Upper lobe of right lung (tissue), 1 donor: ENCODE data around the gene RAD51B. TPM values are rescaled to one million over a fixed set of nuclear protein-coding genes. Genes with fewer than 3 reads are reported as not detected.

Experiments
- ATAC-seq: fragments of 200-7000 bp; cut with Tn5 transposase; one replicate; pipeline ENCODE4 v1.9.1; 2020; ENCODE audit warnings: mild to moderate bottlenecking, moderate library complexity
- DNase-seq: peaks from one replicate; pipeline ENCODE4 v3.0.0-alpha.2; 2020
- H3K27ac ChIP-seq: fragments of 200-600 bp; one replicate; pipeline ENCODE4 v1.8.0; 2022
- H3K27me3 ChIP-seq: fragments of 200-600 bp; one replicate; pipeline ENCODE4 v1.8.0; 2022; ENCODE audit warnings: mild to moderate bottlenecking
- H3K36me3 ChIP-seq: fragments of 200-600 bp; one replicate; pipeline ENCODE4 v1.8.0; 2022
- H3K4me1 ChIP-seq: fragments of 200-600 bp; one replicate; pipeline ENCODE4 v1.8.0; 2022
- H3K4me3 ChIP-seq: fragments of 200-600 bp; one replicate; pipeline ENCODE4 v1.8.0; 2022; ENCODE audit warnings: mild to moderate bottlenecking
- H3K9me3 ChIP-seq: fragments of 200-600 bp; one replicate; pipeline ENCODE4 v1.8.0; 2022
- intact Hi-C: fragments of 100-400 bp; cut with DNase I; formaldehyde crosslinking; loops from one replicate; pipeline ENCODE4 v1.11.0; 2022
- total RNA-seq: library from RNA; stranded (reverse); fragmentation: NEBNext Ultra II Directional; extraction: Animal tissue kit (Norgen Biotek cat#: 25700); gene quantifications from one replicate; pipeline ENCODE4 v1.2.1, GENCODE V29; 2021
- TF ChIP-seq, protein P1 (sequence below): fragments of 200-600 bp; IDR thresholded peaks from one replicate; pipeline ENCODE4 v1.8.0; 2022; ENCODE audit warnings: antibody characterized with exemption
- donor health status: DM: no; HTN: yes; CAD: no; lungs with severe emphysema.

RAD51B gene
- total RNA-seq, 1 donor from 2014 or later, result 11.5 TPM

DNA sequence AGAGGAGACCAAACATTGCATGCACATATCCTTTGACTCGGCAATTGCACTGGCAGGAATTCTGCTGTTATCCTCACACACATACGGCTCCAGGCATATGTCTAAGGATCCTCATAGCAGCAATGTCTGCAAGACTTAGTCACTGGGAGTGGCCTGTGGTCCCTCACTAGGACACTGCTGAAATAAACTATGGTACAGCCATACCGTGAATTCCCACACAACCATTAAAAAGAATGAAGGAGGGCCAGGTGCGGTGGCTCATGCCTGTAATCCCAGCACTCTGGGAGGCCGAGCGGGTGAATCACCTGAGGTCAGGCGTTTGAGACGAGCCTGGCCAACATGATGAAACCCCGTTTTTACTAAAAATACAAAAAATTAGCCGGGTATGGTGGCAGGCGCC is 868.2 kb downstream of the RAD51B start:
- TF ChIP-seq, protein P1, sequence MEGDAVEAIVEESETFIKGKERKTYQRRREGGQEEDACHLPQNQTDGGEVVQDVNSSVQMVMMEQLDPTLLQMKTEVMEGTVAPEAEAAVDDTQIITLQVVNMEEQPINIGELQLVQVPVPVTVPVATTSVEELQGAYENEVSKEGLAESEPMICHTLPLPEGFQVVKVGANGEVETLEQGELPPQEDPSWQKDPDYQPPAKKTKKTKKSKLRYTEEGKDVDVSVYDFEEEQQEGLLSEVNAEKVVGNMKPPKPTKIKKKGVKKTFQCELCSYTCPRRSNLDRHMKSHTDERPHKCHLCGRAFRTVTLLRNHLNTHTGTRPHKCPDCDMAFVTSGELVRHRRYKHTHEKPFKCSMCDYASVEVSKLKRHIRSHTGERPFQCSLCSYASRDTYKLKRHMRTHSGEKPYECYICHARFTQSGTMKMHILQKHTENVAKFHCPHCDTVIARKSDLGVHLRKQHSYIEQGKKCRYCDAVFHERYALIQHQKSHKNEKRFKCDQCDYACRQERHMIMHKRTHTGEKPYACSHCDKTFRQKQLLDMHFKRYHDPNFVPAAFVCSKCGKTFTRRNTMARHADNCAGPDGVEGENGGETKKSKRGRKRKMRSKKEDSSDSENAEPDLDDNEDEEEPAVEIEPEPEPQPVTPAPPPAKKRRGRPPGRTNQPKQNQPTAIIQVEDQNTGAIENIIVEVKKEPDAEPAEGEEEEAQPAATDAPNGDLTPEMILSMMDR, result no peak
- H3K9me3 ChIP-seq, result no peaks in the 10 kb centered on the region
- H3K27ac ChIP-seq, result no peak overlapping the region
- no peaks in the 10 kb centered on the region for H3K36me3 ChIP-seq
- ATAC-seq (no peak), DNase-seq (peak; percentile 17)
- no peak overlapping the region for H3K4me3 ChIP-seq
- peaks cover 34% of the 10 kb centered on the region for H3K4me1 ChIP-seq
- intact Hi-C loops, result no loop called here
- H3K27me3 ChIP-seq, result no peaks in the 10 kb centered on the region

DNA sequence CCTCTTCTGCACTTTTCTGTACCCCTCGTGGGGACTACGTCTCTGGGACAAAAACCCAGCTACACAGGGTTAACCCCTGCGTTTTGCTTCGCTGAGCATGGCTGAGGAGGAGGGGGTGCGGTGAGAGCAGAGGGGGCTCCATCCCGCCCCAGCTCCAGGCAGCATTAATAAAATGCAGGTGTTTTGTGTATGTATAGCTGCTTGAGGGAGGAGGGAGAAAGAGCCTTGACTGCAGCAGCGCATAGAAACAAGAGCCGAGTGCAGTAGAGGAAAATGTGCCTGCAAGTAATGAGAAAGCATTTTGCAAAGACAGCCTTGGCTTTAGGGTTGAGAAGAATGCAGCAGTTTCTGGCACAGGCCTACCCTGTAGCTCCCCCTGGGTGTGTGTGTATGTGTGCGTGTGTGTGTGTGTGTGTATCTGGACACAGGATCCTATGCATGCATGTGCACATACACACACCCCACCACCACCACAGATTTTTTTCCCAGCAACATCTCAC is 869.3 kb downstream of the RAD51B start:
- intact Hi-C loops, result no loop called here
- no peaks in the 10 kb centered on the region for H3K9me3 ChIP-seq
- H3K27me3 ChIP-seq, result no peaks in the 10 kb centered on the region
- DNase-seq (peak; percentile 41), ATAC-seq (no peak)
- H3K4me3 ChIP-seq, result no peak overlapping the region
- no peak overlapping the region for H3K27ac ChIP-seq
- H3K4me1 ChIP-seq, result peaks cover 23% of the 10 kb centered on the region
- no peaks in the 10 kb centered on the region for H3K36me3 ChIP-seq
- TF ChIP-seq, protein P1, result no peak

DNA sequence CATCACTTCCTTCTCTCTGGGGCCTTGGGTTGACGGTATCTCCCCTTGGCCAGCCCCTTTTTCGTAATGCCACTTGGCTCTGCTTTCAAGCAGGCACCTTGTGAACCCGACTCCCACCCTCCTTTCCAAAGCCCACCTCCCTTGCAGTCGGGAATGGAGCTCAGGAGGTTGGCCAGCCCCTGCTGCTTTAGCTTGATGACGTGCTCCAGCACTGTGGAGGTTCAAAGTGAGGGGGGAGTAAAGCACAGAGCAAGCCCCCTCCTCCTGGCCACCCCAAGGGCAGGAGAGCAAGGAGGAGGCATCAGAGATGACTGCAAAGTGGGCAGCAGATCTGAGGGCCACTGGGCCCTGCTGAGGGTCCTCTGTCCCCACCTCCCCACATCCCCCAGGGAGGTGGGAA is 869.9 kb downstream of the RAD51B start:
- DNase-seq (peak; percentile 57), ATAC-seq (no peak)
- Histone ChIP-seq H3K36me3 (no peaks in the 10 kb centered on the region), H3K27me3 (no peaks in the 10 kb centered on the region), H3K4me3 (no peak overlapping the region), H3K4me1 (peaks cover 17% of the 10 kb centered on the region), H3K9me3 (no peaks in the 10 kb centered on the region), H3K27ac (no peak overlapping the region)
- TF ChIP-seq, protein P1, result no peak
- intact Hi-C loops, result no loop called here

DNA sequence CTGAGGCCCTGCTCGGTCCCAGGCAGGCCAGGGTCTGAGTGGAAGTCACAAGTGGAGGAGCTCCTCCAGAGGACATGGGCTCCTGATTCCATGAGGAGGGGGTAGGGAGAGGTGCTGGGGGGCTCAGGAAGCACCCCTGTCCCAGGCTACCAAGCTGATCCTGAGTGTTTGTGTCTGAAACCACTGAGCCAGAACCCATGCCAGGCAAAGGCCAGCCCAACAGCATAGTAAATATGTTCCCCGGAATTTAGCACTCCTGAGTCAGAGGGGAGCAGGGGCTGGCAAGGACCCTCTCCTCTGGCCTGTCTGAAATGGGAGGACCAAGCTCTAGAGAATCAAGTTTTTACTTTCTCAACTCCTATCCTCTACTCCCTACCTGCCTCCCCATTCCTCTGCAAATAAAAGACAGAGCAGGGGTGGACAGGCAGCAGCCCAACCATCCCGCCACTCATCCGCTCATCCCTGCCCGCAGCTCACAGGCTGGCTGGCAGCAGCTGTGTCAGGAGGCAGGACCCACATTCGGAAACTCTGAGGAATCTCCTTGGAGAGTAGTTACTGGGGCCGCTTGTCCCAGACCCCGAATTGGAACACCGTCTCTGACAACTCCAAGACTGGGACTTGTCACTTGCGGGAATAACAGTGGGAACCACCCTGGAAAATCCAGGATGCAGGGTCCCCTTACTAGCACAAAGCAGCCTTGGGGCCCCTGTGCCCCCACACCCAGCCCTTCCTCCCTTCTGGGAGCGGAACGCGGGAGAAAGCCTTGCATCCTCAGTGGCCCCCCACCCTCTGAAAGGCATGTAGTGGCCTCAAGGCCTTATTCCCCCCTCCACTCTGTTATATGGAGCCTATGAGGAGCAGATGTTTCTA is 870.7 kb downstream of the RAD51B start:
- H3K27me3 ChIP-seq, result no peaks in the 10 kb centered on the region
- no peaks in the 10 kb centered on the region for H3K36me3 ChIP-seq
- H3K9me3 ChIP-seq, result no peaks in the 10 kb centered on the region
- H3K4me1 ChIP-seq, result peaks cover 18% of the 10 kb centered on the region
- peak; percentile 27 for DNase-seq
- intact Hi-C loops, result no loop called here
- no peak for ATAC-seq
- TF ChIP-seq, protein P1, result no peak
- H3K4me3 ChIP-seq, result no peak overlapping the region
- no peak overlapping the region for H3K27ac ChIP-seq

DNA sequence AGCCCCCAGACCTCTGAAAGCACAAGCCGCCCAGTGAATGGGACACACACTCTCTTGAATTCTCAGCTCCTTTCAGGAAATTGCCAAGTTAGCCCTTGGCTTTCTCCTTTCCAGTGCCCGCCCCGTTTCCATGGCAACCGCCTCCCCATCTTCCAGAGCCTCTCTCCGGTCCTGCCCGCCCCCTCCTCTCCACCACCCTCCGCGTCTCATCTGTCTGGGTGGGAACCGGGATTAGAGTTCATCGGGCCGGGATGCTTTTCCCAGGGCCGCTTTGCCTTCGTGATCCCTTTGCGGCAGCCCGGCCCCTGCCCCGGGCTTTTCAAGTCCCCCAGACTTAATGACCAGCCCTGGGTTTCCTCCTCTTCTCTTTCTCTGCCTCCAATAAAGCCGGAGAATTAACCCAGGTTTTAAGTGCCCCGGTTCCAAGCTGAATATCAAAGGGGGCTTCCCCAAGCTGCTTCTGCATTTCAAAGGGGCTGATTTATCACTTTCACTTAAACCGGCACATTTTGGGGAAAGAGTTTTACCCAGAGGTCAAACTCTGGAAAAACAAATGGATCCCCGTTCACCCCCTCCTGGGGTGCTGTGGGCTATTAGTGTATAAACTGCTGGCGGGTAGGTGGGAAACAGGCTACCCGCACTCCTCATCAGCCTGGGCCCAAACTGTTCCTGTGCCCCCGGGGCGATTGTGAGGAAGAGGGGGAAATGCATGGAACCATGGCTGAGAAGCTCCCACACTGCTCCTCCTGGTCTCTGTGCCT is 871.6 kb downstream of the RAD51B start:
- Histone ChIP-seq H3K27me3 (no peaks in the 10 kb centered on the region), H3K4me1 (peaks cover 18% of the 10 kb centered on the region), H3K27ac (no peak overlapping the region), H3K9me3 (no peaks in the 10 kb centered on the region), H3K4me3 (no peak overlapping the region), H3K36me3 (no peaks in the 10 kb centered on the region)
- intact Hi-C loops, result no loop called here
- TF ChIP-seq, protein P1, result no peak
- DNase-seq (peak; percentile 61), ATAC-seq (no peak)
